ENCODE data around the gene NSMCE4A. TPM values are rescaled to one million over a fixed set of nuclear protein-coding genes. Genes with fewer than 3 reads are reported as not detected.

Gene NSMCE4A
- total and polyA plus RNA-seq, 9 of the 15 experiments (the other 6 are each of a cell fraction or from before 2014, with no cell fraction given), result 8.4 to 88.5 (median 46.4) TPM

GRCh38 chr10:121927841-121928527 lies 47.0 kb downstream of the NSMCE4A start, which contains the start of gene ATE1:
Gene ATE1, minus strand, starts transcription at chr10:121928031. Its CDS starts 82 bp downstream, at chr10:121927949.
- Histone ChIP-seq H3K79me2 (ENCODE audit: control insufficient read depth, insufficient read depth, low read length) (peaks cover 31% of the 10 kb centered on the region), H3K27ac (ENCODE audit: extremely low read depth, low read depth, low read length) (peak within 1 kb of the TSS; percentile 94), H3K9me3 (replicated peaks; ENCODE audit: control insufficient read depth, insufficient read depth, low read depth, low read length) (no peaks in the 10 kb centered on the region), H3K36me3 (ENCODE audit: control insufficient read depth, insufficient read depth, low read length) (peaks cover 4% of the 10 kb centered on the region; the same call in 1 of the 3 replicates), H3K9me1 (ENCODE audit: control insufficient read depth, insufficient read depth, low read length) (no peaks in the 10 kb centered on the region), H3K4me1 (replicated peaks in 1 of 2; ENCODE audit: control insufficient read depth in 2 of 2, insufficient read depth in 2 of 2, low read length in 2 of 2) (peaks cover 0 to 10% of the 10 kb centered on the region in 2 experiments; a peak in 3 of 5 replicates), H3K27me3 (ENCODE audit: control insufficient read depth in 2 of 2, insufficient read depth in 2 of 2, low read length in 2 of 2) (no peaks in the 10 kb centered on the region), H3K9ac (ENCODE audit: insufficient read depth in 1 of 2, low read depth in 2 of 2, low read length in 2 of 2) (peak within 1 kb of the TSS; percentile 91 to 99), H2AFZ (ENCODE audit: low read depth, low read length) (peak within 1 kb of the TSS; percentile 94), H3K4me3 (peak within 1 kb of the TSS; percentile 80), H3K4me2 (ENCODE audit: insufficient read depth, low read length) (peak within 1 kb of the TSS; percentile 81), H4K20me1 (replicated peaks; ENCODE audit: control insufficient read depth, insufficient read depth, low read length) (no peaks in the 10 kb centered on the region)
- ATAC-seq, result peak; percentile 95
- CTCF ChIA-PET (ENCODE audit: low intra/inter-chr PET ratio), result no interaction called here
- POLR2A ChIA-PET, result interaction anchor here (1.0 to 2.3 kb wide), 3 partner anchors 10 to 204 kb away, joined by 4 to 9 read pairs (median 4); no protein-coding TSS in a partner anchor
- peak; percentile 74 to 87 (median 79) for DNase-seq (ENCODE audit: extremely low read depth in 1 of 4, low spot score in 3 of 4)
- FAIRE-seq, result no peak
- no TSS peak for BruUV-seq (replicated peaks)
- 2% methylated on average over 11 of the region's 87 CpGs for WGBS (ENCODE audit: insufficient coverage, low coverage, missing lambda C conversion rate)
- in situ Hi-C loops (cut with MboI) (no loop called here), intact Hi-C loops (cut with micrococcal nuclease) (no loop called here)
- TF ChIP-seq ZC3H8 (IDR thresholded peaks at IDR 0.05), result no peak
- TF ChIP-seq XRCC5 (IDR thresholded peaks at IDR 0.05; ENCODE audit: low read depth, low read length), result no peak
- no peak for TF ChIP-seq PHTF2 (CRISPR knock-in tag; IDR thresholded peaks at IDR 0.05)
- no peak for TF ChIP-seq PHB2 (IDR thresholded peaks at IDR 0.05; ENCODE audit: low read depth)
- TF ChIP-seq, protein P1, sequence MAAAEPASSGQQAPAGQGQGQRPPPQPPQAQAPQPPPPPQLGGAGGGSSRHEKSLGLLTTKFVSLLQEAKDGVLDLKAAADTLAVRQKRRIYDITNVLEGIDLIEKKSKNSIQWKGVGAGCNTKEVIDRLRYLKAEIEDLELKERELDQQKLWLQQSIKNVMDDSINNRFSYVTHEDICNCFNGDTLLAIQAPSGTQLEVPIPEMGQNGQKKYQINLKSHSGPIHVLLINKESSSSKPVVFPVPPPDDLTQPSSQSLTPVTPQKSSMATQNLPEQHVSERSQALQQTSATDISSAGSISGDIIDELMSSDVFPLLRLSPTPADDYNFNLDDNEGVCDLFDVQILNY (CRISPR knock-in tag; IDR thresholded peaks at IDR 0.05), result no peak
- no peak for TF ChIP-seq BCL6 (CRISPR knock-in tag; IDR thresholded peaks at IDR 0.05)
- peak; percentile 95 for TF ChIP-seq ZFX (CRISPR knock-in tag; IDR thresholded peaks at IDR 0.05)
- TF ChIP-seq, protein P2, sequence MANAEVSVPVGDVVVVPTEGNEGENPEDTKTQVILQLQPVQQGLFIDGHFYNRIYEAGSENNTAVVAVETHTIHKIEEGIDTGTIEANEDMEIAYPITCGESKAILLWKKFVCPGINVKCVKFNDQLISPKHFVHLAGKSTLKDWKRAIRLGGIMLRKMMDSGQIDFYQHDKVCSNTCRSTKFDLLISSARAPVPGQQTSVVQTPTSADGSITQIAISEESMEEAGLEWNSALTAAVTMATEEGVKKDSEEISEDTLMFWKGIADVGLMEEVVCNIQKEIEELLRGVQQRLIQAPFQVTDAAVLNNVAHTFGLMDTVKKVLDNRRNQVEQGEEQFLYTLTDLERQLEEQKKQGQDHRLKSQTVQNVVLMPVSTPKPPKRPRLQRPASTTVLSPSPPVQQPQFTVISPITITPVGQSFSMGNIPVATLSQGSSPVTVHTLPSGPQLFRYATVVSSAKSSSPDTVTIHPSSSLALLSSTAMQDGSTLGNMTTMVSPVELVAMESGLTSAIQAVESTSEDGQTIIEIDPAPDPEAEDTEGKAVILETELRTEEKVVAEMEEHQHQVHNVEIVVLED (CRISPR knock-in tag; IDR thresholded peaks at IDR 0.05), result peak; percentile 45; the same call in 1 of the 2 replicates
- no peak for TF ChIP-seq RBM34 (IDR thresholded peaks at IDR 0.05; ENCODE audit: borderline replicate concordance, insufficient read depth, low read length)
- no peak for TF ChIP-seq EHMT2 (IDR thresholded peaks at IDR 0.05)
- TF ChIP-seq RBFOX2 (IDR thresholded peaks at IDR 0.05; ENCODE audit: low read depth, low read length), result peak; percentile 92
- no peak for TF ChIP-seq BCOR (IDR thresholded peaks at IDR 0.05)
- TF ChIP-seq ZEB2 (IDR thresholded peaks at IDR 0.05), result no peak
- TF ChIP-seq KAT7 (CRISPR knock-in tag; IDR thresholded peaks at IDR 0.05; ENCODE audit: borderline replicate concordance), result peak; percentile 48; the same call in 1 of the 2 replicates
- TF ChIP-seq BMI1 (IDR thresholded peaks at IDR 0.05; ENCODE audit: low read length), result no peak
- TF ChIP-seq SNRNP70 (optimal IDR thresholded peaks at IDR 0.05; ENCODE audit: low read depth, low read length), result no peak
- no peak; the same call in 1 of the 2 replicates for TF ChIP-seq SIN3B (IDR thresholded peaks at IDR 0.05; ENCODE audit: low read depth)
- no peak for TF ChIP-seq ZNF77 (CRISPR knock-in tag; IDR thresholded peaks at IDR 0.05)
- TF ChIP-seq MED1 (CRISPR knock-in tag; IDR thresholded peaks at IDR 0.05; ENCODE audit: borderline replicate concordance), result no peak
- TF ChIP-seq ZNF780A (CRISPR knock-in tag; IDR thresholded peaks at IDR 0.05), result no peak
- no peak for TF ChIP-seq TARDBP (IDR thresholded peaks at IDR 0.05)

Measured in K562 (cell line).